Central memory CD4-positive, alpha-beta T cell (primary cell): ENCODE measurements around the gene SMIM36.
"Not testable (repeated sequence)": the region's sequence is repeated elsewhere in the genome, so short reads cannot be mapped to it uniquely, and the experiment has no call there.

Experiments used
- DNase-seq: peaks from one replicate; pipeline ENCODE4 v3.0.0; 2022

SMIM36 gene

DNA sequence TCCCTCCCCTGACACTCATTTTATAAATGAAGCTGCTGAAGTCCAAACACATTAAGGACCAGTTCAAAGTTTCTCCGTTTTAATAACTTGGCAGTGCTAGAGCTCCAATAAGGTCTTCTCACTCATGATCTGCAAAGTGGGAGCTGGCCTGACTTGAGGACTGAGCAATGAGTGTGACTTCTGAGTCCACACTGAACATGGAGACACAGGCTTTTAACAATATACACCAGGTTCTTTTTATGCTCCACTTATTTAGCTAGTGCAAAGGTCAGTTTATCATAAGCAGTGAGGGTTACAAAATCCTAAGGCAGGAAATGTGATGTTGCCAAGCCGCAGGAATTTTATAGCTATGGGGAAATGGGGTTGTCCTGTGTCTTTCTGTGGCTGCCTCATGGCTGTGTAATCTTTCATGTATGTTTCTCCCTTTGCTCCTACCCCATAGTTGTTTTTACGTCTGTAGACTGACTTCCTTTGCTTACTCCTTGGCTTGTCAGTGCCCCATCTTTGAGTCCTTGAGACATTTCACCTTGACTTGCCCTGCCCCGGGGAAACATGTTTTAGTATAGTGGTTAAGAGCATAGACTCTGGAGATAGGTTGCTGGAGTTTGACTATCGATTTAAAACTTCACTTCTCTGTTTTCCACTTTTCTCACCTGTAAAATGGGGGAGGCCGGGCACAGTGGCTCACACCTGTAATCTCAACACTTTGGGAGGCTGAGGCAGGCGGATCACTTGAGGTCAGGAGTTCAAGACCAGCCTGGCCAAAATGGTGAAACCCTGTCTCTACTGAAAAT, 77.4 kb downstream of the SMIM36 start:
- no peak for DNase-seq

DNA sequence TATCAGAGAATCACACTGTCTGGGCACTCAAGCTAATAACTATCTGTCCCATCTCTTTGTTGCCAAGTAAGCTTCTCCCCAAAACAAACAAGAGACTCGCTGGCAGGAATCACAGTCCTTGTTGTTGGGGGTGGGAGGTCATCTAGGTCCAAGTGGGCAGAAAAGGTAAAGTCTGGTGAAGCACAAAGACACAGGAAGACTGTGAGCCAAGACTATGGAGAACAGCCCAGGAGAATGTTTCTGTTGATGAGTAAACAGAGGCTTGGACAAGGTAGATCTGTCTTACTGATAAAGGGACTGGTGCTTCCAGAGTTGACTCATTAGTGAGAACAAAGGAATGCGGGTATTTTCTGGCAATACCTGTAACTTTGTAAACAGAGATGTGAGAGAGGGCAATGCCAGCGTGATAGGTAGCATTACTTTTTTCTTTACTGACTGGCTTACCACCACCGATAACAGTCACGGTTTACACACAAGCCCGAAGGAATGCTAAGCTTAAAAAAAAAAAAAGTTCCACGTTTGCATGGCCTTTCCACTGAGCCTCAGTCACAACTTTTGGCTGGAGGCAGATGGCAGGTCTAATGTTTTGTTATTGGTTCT, 78.1 kb downstream of the SMIM36 start:
- no peak for DNase-seq

DNA sequence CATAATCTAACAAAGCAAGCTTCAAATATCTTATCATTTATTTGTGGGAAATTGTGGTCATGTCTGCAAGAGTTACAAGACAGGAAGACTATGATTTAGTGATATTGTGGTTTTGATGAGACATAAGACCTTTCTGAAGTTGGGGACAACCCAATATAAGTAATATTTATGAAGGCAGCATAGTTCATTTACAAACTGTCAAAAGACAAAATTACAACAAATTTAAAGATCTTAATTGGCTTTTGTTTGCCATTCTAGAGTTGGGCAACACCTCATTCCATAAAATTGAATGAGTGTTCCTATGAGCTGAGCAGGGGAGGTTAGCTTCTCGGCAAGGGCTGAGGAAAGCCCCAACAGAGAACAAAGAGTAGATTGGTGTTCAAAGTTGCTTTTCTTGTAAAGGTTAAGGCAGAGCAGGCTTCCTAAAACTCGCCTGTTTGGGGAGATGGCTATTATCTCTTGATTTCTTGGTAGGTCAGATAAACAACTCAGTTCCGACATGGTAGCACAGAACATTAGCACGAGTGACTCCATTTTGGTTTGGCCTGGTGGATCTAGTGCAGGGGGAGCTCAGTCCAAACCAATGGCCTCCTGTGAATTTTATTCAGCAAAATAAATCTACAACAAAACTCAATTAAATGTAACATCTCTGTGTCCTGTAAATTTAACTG, 78.8 kb downstream of the SMIM36 start:
- no peak for DNase-seq

DNA sequence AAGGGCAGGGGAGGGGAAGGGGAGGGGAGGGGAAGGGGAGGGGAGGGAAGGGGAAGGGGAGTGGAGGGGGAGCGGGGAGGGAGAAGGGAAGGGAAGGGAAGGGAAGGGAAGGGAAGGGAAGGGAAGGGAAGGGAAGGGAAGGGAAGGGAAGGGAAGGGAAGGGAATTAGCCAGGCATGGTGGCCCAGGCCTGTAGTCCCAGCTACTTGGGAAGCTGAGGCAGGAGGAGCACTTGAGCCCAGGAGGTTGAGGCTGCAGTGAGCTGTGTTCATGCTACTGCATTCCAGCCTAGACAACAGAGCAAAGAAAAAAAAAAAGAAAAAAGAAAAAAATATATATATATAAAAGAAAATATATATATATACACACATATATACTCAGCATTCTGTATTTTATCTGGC, 79.3 kb downstream of the SMIM36 start:
- DNase-seq, result not testable (repeated sequence)

DNA sequence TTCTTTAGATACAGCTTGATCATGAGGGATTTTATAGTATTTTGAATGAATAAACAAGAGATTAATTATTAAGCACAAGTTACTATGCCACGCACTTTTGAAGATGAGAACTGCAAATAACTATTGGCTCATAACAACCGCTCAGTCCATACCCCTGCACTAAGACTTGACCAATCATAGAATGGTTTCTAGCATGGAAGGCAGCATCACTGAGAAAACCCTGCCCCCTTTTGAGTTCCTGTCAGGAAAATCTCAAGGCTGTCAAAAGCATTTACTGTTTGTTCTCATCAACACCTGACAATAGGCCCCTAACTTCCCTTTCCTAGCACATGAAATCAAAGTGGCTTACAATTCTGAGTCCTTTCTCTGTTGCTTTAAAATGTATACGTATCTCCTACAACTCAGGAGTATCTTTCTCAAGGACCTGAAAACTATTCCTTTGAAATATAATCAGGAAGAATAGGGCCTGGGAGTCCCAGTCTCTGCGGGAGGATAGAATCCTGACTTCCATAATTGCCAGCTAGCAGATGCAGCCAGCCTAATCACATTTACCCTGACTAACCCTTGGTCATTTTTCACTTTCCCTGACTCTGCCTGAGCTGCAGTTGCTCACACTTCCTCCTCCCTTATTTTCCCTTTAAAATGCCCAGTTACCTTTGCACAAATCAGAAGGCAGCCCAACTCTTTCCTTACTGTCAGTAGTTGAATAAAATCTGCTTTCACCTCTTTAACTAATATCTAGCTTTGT, 80.5 kb downstream of the SMIM36 start:
- no peak for DNase-seq

DNA sequence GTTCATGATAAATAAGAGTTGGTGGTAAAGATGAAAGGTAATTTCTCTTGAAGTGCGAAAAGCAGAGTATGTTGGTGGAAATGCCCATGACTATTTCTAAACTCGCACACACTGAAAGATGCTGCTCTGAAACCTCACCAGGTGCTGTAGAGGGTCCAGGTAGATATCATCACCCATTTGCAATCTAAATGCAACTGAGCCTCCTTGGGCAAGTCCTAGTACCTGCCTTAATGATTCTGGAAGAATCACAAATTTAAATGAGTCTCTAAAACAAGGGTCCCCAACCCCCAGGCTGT, 83.7 kb downstream of the SMIM36 start:
- no peak for DNase-seq

DNA sequence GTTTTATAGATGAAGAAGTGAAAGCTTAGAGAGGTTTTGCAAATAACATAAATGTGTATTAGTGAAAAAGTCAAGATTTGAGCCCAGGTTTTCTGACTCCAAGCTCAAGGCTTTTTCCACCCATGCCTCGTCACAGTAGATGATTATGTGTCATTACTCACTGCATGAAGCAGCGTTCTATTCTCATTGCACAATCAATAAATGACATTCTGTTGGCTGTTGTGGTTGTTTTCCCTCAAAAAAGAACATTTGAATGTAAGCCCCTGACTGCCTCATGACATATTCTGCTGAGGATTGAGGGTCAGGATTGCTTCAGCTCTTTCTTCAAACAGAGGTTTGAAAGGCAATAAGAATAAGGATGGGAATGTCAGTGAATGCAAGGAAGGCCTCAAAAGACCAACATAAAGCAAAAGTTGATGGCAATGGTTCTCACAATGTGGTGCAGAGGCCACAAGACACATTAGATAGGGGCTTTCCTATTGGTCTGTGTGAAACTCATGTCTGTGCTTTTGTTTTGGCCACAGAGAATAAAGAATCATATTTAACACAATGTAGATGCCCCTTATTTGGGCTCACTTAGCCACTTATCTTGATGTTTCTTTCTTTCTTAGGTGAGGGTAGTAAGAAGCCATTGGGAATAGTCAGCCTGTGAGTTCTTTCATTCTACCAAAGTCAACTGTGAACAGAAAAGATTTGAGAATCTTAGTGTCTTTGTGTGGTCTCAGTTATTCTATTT, 84.2 kb downstream of the SMIM36 start:
- DNase-seq, result no peak

DNA sequence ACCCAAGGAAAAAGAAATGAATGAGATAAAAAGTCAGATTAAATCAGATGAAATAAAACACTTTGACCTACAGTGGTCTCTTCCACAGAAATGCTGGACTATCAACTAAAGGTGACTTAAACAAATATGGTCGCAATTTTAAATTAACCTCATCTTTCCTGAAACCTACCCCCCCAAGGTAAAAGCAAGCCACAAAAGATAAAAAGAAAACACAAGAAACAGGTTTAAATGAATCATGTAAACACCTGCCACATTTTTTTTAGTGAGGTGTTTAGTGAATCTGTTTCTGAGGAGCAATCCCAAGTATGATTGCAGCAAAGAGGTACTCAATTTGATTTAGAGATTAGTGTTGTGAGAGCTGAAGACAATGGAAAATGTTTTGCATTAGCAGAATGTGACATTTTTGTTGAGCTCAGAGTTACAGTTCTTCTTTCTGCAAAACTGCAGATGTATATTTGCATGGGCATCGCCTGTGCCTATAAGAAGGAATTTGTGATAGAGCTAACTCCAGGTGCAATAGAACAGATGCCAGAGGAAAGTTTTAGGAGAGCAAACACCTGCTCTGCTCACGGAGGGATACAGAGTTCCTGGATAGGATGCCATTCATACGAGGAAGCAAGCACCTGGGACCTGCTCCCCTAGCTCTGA, 86.2 kb downstream of the SMIM36 start:
- no peak for DNase-seq

DNA sequence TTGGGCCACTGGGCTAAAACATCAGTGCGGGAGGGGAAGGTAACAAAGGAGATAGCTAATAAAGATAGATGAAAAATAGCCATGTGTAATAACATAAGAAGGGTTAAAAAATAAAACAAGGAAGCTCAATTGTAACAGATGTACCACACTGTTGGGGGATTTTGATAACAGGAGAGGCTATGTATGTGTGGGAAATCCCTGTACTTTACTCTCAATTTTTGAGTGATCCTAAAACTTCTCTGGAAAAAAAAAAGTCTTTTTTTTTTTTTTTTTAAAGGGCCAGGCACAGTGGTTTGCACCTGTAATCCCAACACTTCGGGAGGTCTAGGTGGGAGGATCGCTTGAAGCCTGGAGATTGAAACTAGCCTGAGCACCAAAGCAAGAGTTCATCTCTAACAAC, 87.7 kb downstream of the SMIM36 start:
- DNase-seq, result no peak

DNA sequence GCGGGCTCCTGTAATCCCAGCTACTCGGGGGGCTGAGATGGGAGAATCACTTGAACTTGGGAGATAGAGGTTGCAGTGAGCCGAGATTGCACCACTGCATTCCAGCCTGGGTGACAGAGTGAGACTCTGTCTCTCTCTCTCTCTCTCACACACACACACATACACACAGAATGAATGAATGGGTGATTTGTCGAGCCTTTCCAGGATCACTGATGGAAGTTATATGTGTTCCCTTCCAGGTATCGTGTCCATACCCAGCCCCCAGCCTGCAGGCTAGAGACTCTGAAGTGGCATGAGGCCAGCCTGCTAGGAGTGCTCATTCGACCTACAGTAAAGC, 88.5 kb downstream of the SMIM36 start:
- DNase-seq, result not testable (repeated sequence)

DNA sequence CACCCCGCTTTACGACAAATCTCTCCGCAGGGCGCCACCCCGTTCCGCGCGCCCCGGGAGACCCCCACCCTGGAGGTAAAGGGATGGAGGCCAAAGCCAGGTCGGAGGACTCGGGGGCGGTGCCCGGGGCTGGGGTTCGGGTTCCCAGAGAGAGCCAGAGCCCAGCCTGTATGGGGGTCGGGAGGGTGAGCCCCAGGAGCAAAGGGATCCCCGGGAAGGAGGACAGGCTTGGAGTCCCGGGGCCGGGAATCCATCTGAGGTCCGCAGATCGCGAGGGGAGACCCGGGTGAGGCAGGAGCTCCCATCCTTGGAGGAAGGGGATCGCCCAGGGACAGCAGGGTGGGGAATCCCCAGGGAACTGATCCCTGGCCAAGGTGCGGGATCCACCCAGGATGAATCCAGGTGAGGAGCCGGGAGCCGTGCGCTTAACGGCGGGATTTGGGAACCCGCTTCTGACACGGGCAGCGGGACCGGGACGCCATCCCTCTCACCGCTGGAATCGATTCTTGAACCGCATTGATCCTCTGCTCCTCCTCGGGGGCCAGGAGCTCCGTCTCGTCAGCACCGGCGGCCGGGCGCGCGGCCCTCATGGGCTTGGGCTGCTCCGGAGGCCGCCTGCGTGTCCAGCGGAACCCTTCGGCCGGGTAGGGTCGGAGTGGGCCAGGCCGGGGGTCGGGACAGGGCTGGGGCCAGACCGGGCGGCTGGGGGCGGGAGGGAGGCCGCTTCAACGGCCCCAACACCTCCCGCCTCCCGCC, 89.9 kb downstream of the SMIM36 start, which contains the start of gene MMD:
MMD (minus strand) TSS at position 657 of the 756 bp plus-strand sequence; CDS start at position 517, 140 bp downstream.
- DNase-seq, result no peak

DNA sequence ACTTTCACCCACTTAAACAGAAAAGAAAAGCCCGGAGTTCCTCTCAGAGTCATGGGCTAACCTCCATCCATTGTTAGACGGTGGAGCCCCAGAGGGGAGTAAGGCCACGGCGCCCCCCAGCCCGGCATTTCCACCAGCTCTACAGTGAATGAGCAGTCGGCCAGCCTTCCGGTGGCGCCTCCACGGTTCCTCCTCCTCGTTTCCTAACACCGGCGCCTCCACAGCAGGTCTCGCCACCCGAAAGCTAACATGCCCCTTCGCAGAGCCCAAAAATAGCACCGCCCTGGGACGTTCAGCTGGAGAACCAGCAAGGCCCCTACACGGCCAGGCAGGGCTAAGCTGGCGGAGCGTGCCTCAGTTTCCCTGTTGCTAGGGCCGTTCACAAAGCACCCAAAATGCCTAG, 90.5 kb downstream of the SMIM36 start:
- DNase-seq, result peak; percentile 29

DNA sequence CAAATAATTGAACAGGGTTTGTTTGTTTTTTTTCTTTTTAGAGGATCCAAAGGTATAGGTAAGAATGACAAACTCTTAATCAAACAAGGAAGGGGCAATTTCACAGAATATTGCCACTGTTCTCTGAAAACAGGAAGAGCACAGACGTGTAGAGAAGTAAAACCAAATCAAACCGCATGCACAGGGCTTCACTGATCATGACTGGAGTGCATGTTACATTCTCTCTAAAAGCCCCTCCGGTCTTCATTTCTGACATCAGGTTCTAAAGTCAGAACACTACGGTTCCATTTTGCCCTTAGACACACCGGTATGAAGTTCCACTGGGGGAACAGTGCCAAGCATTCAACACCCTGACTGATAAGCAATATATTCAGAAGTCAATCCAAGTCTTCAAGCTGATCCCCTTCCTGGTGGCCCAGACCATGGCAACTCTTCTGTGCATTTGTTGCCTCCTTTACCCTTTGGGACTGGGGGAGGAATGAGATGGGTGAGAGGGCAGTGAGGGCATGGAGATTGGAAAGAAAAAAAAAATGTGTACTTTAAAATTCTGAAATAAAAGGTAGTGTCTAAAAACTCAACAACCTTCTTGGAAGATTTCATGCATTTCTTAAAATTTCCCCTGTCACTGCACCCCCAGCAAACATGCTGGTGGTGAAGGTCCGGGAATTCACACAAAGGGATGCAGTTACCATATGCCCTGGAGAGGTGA, 91.0 kb downstream of the SMIM36 start:
- peak; percentile 37 for DNase-seq

DNA sequence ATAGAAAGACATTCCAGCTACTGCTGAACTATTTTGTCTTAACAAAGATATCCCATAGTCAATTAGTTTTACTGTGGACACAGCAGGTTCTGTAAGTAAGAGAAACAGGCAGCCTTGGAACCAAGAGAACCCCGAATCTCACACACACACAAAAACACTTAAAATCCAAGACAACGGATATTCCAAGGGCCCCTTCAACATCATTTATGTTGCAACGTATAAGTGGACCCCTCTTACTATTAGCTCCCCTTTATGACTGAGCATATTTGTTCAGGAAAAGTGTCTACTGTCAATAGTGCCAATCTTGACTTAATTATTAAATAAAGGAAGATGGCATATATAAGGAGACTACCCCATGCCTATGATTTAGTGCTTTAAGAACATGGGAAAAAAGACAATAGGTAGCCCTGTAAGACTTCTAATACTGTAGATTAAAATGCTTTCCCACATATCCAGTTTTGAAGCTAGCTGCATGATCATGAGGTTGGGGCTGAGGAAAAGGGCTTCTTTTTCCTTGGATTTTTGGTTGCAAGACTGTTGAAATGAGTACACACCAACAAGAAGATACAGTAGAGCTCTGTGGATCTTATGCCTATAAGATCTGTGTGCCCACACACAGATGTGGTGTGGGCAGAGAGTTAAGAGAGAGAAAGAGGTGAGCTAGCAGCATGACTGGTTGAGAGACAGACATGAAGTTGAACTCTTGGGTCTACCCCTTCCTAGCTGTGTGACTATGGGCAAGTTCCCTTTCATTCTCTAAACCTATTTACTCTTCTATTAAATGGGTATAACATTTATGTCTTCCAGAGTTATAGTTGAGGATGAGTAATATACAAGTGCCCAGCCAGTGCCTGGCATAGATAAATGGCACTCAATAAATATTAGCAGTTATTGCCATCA, 92.6 kb downstream of the SMIM36 start:
- DNase-seq, result no peak

DNA sequence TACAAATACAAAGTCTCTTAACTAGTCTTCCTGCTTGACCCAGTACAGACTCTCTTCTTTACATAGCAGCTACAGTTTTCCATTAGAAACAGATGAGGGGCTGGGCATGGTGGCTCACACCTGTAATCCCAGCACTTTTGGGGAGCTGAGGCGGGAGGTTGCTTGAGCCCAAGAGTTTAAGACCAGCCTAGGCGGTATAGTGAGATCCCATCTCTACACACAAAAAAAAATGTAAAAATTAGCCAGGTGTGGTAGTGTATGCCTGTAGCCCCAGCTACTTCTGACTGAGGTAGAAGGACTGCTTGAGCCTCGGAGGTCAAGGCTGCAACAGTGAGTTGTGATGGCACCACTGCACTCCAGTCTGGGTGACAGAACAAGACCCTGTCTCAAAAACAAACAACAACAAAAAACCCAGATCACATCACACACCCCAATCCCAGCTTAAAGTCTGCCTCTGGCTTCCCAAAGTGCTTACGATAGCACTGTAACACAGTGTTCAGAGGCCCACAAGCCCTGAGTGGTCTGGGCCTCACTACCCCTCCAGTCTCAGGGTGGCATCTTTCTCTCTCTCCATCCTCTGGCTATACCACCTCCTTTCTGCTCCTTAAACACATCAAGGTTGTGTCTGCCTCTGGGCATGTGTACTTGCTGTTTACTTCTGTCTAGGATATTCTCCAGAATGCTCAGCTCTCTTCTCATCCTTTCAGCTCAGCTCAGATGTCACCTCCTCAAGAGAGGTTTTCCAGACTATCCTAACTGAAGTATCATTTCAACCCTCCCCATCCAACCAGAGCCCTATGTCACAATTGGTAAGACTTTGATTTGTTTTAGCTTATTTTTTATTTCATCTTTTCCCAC, 93.6 kb downstream of the SMIM36 start:
- DNase-seq, result no peak

DNA sequence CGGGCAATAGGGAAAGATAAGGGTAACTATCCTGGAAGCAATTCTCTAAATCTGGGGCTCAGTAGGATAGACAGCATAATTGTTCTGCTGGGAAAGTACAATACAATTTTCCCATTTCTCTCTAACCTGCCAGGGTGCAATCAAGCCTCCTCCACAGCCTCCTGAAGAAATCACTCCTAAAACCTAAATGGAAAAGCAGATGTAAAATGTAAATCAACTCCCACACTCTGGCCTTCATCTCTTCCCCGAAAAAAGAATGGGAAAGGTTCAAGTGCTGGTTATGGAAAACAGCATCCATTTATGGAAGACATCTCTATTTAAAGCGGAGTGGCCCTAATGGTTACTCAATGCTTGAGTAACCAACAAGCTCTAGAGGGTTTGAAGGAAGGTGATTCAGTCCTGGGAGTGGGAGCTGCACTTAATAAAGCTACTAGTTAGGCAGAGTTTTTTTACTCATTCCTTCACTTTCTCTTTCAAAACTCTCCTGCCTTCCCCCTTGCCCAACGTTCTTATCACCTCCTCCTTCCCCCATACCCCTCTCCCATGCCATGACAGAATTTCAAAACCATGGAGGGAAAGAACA, 94.7 kb downstream of the SMIM36 start:
- DNase-seq, result no peak

DNA sequence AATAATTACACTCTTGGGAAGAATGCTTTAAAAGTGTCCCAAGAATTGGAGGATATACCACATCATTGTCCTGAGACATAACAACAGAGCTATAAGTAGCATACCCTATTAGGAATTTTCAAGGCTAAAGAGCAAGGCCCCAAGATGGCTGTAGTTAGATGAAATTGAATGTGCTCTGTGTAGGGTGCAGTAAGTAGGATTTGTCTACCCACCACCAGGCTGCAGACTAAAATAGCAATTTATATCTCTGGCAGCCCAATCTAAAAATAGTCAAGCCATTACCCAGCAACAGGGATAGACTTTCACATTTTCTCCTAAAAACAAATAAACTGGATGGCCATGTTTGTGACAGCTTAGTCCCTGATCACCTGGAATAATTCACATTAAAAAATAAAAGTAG, 95.3 kb downstream of the SMIM36 start:
- no peak for DNase-seq

DNA sequence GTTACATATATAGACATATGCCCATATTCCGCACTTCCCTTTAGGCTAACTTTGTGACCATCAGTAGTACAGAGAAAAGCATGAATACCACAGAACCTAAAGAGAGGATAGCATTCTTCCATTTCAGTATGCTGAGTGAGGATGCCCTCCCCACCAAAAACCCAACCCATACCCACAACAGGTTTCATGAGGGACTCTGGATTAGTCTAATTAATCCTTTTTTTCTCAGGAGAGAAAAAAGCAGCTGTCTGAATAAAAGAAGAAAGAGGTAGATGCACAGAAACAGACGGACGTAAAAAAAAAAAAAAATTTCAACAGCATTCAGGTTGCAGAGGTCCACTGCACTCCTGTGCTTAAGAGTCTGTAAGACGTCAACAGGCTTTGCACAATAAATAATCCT, 96.3 kb downstream of the SMIM36 start:
- no peak for DNase-seq
